Thyroid gland (tissue), 4 donors: Measurements from ENCODE around the gene PFN3.

Experiments used
- POLR2A ChIP-seq, 2 donors: fragments of 450-650 bp; IDR thresholded peaks; one replicate each; pipeline ENCODE4 v1.6.1; 2017; ENCODE audit warnings: antibody characterized with exemption in 2 of 2, mild to moderate bottlenecking in 2 of 2, moderate library complexity in 1 of 2
- TF ChIP-seq, protein P1 (sequence below), 6 experiments: fragments of 200-600 bp in 3 of 6; fragments of 450-650 bp in 3 of 6; sonication (generic) in 3 of 6; IDR thresholded peaks; one replicate each; pipeline ENCODE4 v1.5.1; 2016 to 2019; ENCODE audit warnings: antibody characterized with exemption in 6 of 6, mild to moderate bottlenecking in 2 of 6, inconsistent platforms in 1 of 6, moderate library complexity in 1 of 6

DNA sequence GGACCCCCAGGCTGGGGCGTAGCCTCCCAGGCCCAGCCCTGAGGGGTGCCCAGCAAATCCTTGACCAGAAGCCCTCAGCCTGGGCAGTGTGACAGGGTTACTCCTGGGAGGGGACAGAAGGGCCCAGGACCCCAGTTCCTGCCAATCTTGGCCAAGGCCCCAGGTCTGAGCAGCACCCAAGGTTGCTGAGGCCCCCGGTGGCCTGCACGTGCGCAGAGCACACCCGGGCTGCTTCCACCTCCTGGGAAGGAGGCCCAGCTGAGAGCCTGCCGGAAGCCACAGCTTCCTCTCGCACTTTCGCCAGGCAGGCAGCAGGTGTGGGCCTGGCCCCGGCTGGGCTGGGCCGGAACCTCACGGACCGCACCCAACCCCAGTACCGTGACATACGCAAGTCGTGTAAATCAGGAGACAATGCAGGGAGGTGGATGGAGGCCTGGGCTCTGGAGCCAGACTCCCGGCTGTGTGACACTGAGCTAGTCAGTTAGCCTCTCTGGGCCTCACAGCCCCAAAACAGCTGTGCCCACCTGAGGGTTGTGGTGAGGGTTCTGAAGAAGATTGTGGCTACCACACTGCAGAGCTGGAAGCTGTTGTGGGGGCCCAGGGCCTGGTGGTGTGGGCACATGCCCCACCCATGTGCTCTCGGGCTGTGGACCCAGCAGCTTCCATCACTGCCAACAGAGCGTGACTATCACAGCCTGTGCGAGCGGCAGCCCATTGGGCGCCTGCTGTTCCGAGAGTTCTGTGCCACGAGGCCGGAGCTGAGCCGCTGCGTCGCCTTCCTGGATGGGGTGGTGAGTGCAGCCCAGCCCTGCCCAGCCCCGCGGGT is 31.1 kb upstream of the PFN3 start:
- TF ChIP-seq, protein P1, sequence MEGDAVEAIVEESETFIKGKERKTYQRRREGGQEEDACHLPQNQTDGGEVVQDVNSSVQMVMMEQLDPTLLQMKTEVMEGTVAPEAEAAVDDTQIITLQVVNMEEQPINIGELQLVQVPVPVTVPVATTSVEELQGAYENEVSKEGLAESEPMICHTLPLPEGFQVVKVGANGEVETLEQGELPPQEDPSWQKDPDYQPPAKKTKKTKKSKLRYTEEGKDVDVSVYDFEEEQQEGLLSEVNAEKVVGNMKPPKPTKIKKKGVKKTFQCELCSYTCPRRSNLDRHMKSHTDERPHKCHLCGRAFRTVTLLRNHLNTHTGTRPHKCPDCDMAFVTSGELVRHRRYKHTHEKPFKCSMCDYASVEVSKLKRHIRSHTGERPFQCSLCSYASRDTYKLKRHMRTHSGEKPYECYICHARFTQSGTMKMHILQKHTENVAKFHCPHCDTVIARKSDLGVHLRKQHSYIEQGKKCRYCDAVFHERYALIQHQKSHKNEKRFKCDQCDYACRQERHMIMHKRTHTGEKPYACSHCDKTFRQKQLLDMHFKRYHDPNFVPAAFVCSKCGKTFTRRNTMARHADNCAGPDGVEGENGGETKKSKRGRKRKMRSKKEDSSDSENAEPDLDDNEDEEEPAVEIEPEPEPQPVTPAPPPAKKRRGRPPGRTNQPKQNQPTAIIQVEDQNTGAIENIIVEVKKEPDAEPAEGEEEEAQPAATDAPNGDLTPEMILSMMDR (IDR thresholded peaks at IDR 0.05) = no peak
- TF ChIP-seq POLR2A (IDR thresholded peaks at IDR 0.05) = no peak
